Neural cell (in vitro differentiated cells): ENCODE data around the gene UBE3B. TPM values are rescaled to one million over a fixed set of nuclear protein-coding genes. Genes with fewer than 3 reads are reported as not detected.

Source experiments
- H2AFZ ChIP-seq: fragments of 200-600, 300-800 bp; sonication (generic), shearing (Covaris generic); 2 replicates; pipeline ENCODE4 v1.6.0; 2014; ENCODE audit warnings: low read depth, mild to moderate bottlenecking, antibody characterized with exemption, low read length, moderate library complexity
- H3F3A ChIP-seq: fragments of 200-600 bp; shearing (Covaris generic); 2 replicates; pipeline ENCODE4 v1.6.1; 2016; ENCODE audit warnings: mild to moderate bottlenecking, moderate library complexity, mixed read lengths, antibody characterized with exemption, low read length; ENCODE audit not compliant: insufficient read depth, poor library complexity, severe bottlenecking
- H3K27ac ChIP-seq: fragments of 200-600, 300-800 bp; sonication (generic), shearing (Covaris generic); 2 replicates; pipeline ENCODE4 v1.5.1; 2014; ENCODE audit warnings: mild to moderate bottlenecking, low read length, moderate library complexity
- H3K27me3 ChIP-seq: fragments of 300-800, 200-600 bp; sonication (generic), shearing (Covaris generic); 2 replicates; pipeline ENCODE4 v1.6.0; 2014; ENCODE audit warnings: mild to moderate bottlenecking, low read depth, low read length, moderate library complexity; ENCODE audit not compliant: insufficient read depth
- H3K36me3 ChIP-seq: fragments of 300-800, 200-600 bp; sonication (generic), shearing (Covaris generic); 2 replicates; pipeline ENCODE4 v1.5.1; 2014; ENCODE audit warnings: mild to moderate bottlenecking, antibody characterized with exemption, low read length, moderate library complexity; ENCODE audit not compliant: insufficient read depth
- H3K4me2 ChIP-seq: fragments of 300-800, 200-600 bp; sonication (generic), shearing (Covaris generic); 2 replicates; pipeline ENCODE4 v1.6.0; 2014; ENCODE audit warnings: mild to moderate bottlenecking, low read length
- H3K4me3 ChIP-seq: fragments of 300-800, 200-600 bp; sonication (generic), shearing (Covaris generic); 2 replicates; pipeline ENCODE4 v1.5.1; 2014; ENCODE audit warnings: mild to moderate bottlenecking, low read length, moderate library complexity
- H3K79me2 ChIP-seq: fragments of 200-600 bp; shearing (Covaris generic); replicated peaks from 2 replicates; pipeline ENCODE4 v1.6.0; 2014; ENCODE audit warnings: mild to moderate bottlenecking, low read length, moderate library complexity; ENCODE audit not compliant: insufficient read depth
- H3K9ac ChIP-seq: fragments of 300-800, 200-600 bp; sonication (generic), shearing (Covaris generic); 2 replicates; pipeline ENCODE4 v1.6.1; 2016; ENCODE audit warnings: mild to moderate bottlenecking, low read length, mixed read lengths
- H3K9me2 ChIP-seq: fragments of 200-600 bp; shearing (Covaris generic); 2 replicates; pipeline ENCODE4 v1.6.1; 2016; ENCODE audit warnings: mild to moderate bottlenecking, low read length, mixed read lengths; ENCODE audit not compliant: insufficient read depth
- H3K9me3 ChIP-seq: fragments of 200-600, 300-800 bp; sonication (generic), shearing (Covaris generic); 2 replicates; pipeline ENCODE4 v1.6.1; 2016; ENCODE audit warnings: mild to moderate bottlenecking, mixed run types, low read length, moderate library complexity, mixed read lengths
- H4K20me1 ChIP-seq: fragments of 200-600 bp; shearing (Covaris generic); 2 replicates; pipeline ENCODE4 v1.6.1; 2016; ENCODE audit warnings: mild to moderate bottlenecking, mixed run types; ENCODE audit not compliant: insufficient read depth
- EP300 ChIP-seq: fragments of 450-650 bp; conservative IDR thresholded peaks from 2 replicates; pipeline ENCODE4 v1.6.1; 2014; ENCODE audit warnings: antibody characterized with exemption, mild to moderate bottlenecking, moderate library complexity; ENCODE audit not compliant: poor library complexity, severe bottlenecking
- EZH2 ChIP-seq: fragments of 200-600, 300-800 bp; shearing (Covaris generic), sonication (generic); IDR thresholded peaks from 2 replicates; pipeline ENCODE4 v1.6.1; 2014; ENCODE audit warnings: antibody characterized with exemption, low read length, borderline replicate concordance, mild to moderate bottlenecking; ENCODE audit not compliant: insufficient read depth, poor library complexity, severe bottlenecking
- MXI1 ChIP-seq: fragments of 450-650 bp; conservative IDR thresholded peaks from 2 replicates; pipeline ENCODE4 v1.6.1; 2014; ENCODE audit warnings: antibody characterized with exemption, mild to moderate bottlenecking; ENCODE audit not compliant: poor library complexity, severe bottlenecking
- POLR2AphosphoS5 ChIP-seq: IDR thresholded peaks from 2 replicates; pipeline ENCODE4 v1.6.1; 2012
- RAD21 ChIP-seq: fragments of 450-650 bp; conservative IDR thresholded peaks from 2 replicates; pipeline ENCODE4 v1.6.1; 2014; ENCODE audit warnings: antibody characterized with exemption, mild to moderate bottlenecking, moderate library complexity
- REST ChIP-seq: IDR thresholded peaks from 2 replicates; pipeline ENCODE4 v1.6.1; 2012; ENCODE audit warnings: borderline replicate concordance
- SMC3 ChIP-seq: fragments of 450-650 bp; conservative IDR thresholded peaks from 2 replicates; pipeline ENCODE4 v1.6.1; 2014; ENCODE audit warnings: antibody characterized with exemption, mild to moderate bottlenecking, moderate library complexity; ENCODE audit not compliant: poor library complexity
- TAF1 ChIP-seq: IDR thresholded peaks from 2 replicates; pipeline ENCODE4 v1.6.1; 2012; ENCODE audit warnings: low read depth
- polyA plus RNA-seq: library from polyadenylated mRNA; depleted of rRNA; stranded (reverse); fragments of >200 nt; gene quantifications from 2 replicates; pipeline ENCODE4 v1.2.3, GENCODE V29; 2014
- TF ChIP-seq, protein P1 (sequence below): fragments of 450-650 bp; IDR thresholded peaks from 2 replicates; pipeline ENCODE4 v1.5.1; 2014; ENCODE audit warnings: antibody characterized with exemption, mild to moderate bottlenecking, moderate library complexity; ENCODE audit not compliant: poor library complexity, severe bottlenecking

The UBE3B gene
- polyA plus RNA-seq, 1 donor from 2014 or later, result 21.7 TPM

GRCh38 chr12:109512608-109513007 lies 35.2 kb downstream of the UBE3B start:
- no peak overlapping the region for H3K27ac ChIP-seq

DNA sequence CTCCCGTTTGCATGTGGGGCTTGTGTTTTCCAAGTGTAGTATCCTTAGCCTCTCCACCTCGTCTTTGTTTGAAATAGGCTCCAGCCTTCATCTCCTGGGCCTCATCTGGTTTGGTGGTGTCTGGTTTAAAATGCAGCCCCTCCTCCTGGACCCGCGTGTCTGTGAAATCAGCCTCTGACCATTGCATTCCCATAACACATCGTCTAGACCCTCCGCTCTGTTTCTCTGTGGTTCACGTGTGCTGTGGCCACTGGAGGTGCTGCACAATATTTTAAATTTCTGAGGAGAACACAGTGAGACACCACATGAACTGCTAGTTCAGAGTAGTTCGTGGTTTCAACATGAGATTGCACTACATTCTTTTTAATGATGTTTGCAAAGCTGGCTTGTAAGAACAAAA lies 35.6 kb downstream of the UBE3B start:
- Histone ChIP-seq H4K20me1 (no peaks in the 10 kb centered on the region), H3K27me3 (no peaks in the 10 kb centered on the region), H3K4me2 (no peak overlapping the region), H3K4me3 (no peak overlapping the region), H3K9ac (no peak overlapping the region), H3K79me2 (no peaks in the 10 kb centered on the region), H3K27ac (no peak overlapping the region), H3F3A (no peaks in the 10 kb centered on the region), H3K36me3 (no peaks in the 10 kb centered on the region), H3K9me3 (no peaks in the 10 kb centered on the region), H3K9me2 (no peaks in the 10 kb centered on the region), H2AFZ (no peak overlapping the region)
- TF ChIP-seq, protein P1, sequence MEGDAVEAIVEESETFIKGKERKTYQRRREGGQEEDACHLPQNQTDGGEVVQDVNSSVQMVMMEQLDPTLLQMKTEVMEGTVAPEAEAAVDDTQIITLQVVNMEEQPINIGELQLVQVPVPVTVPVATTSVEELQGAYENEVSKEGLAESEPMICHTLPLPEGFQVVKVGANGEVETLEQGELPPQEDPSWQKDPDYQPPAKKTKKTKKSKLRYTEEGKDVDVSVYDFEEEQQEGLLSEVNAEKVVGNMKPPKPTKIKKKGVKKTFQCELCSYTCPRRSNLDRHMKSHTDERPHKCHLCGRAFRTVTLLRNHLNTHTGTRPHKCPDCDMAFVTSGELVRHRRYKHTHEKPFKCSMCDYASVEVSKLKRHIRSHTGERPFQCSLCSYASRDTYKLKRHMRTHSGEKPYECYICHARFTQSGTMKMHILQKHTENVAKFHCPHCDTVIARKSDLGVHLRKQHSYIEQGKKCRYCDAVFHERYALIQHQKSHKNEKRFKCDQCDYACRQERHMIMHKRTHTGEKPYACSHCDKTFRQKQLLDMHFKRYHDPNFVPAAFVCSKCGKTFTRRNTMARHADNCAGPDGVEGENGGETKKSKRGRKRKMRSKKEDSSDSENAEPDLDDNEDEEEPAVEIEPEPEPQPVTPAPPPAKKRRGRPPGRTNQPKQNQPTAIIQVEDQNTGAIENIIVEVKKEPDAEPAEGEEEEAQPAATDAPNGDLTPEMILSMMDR, result no peak
- TF ChIP-seq REST (no peak), EZH2 (no peak), POLR2AphosphoS5 (no peak), MXI1 (no peak), RAD21 (no peak), SMC3 (no peak), EP300 (no peak)

More at GRCh38 chr12:109512608-109513007, 35.2 kb downstream of the UBE3B start:
- Histone ChIP-seq H3K79me2 (no peaks in the 10 kb centered on the region), H3K9me3 (no peaks in the 10 kb centered on the region), H3K9me2 (no peaks in the 10 kb centered on the region), H3K4me2 (no peak overlapping the region), H3K9ac (no peak overlapping the region), H3K27me3 (no peaks in the 10 kb centered on the region), H3F3A (no peaks in the 10 kb centered on the region), H2AFZ (no peak overlapping the region), H4K20me1 (no peaks in the 10 kb centered on the region), H3K36me3 (no peaks in the 10 kb centered on the region), H3K4me3 (no peak overlapping the region)
- TF ChIP-seq RAD21 (no peak), POLR2AphosphoS5 (no peak), TAF1 (no peak), REST (no peak), MXI1 (no peak), EZH2 (no peak), EP300 (no peak), SMC3 (no peak)
- TF ChIP-seq, protein P1, result no peak
